Measurements from ENCODE around the gene CINP. TPM values are rescaled to one million over a fixed set of nuclear protein-coding genes. Genes with fewer than 3 reads are reported as not detected.

Gene CINP
- total and polyA plus RNA-seq, 9 of the 15 experiments (the other 6 are each of a cell fraction or from before 2014, with no cell fraction given), result 36.3 to 63.2 (median 43.7) TPM

DNA sequence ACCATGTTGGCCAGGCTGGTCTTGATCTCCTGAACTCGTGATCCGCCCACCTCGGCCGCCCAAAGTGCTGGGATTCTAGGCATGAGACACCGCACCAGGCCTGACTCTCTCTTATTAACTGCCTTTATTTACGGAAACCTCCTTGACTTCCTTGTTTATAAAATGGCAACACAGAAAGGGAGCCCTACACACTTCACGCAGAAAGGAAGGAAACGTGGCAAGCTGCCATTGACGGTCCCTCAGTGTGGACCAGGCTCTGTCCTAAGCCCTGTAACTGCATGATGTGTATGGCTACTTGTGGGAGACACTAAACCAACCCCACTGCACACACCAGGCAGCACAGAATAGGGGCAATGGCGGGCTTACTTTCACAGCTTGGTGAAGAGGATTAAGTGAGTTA lies 11.7 kb downstream of the CINP start:
- CTCF ChIA-PET (ENCODE audit: low intra/inter-chr PET ratio), result no interaction called here
- H3K9ac ChIP-seq (ENCODE audit: insufficient read depth in 1 of 2, low read depth in 2 of 2, low read length in 2 of 2), result no peak overlapping the region

More for the DNA sequence above, 11.7 kb downstream of the CINP start:
- Histone ChIP-seq H3K79me2 (ENCODE audit: control insufficient read depth, insufficient read depth, low read length) (no peaks in the 10 kb centered on the region), H4K20me1 (replicated peaks; ENCODE audit: control insufficient read depth, insufficient read depth, low read length) (no peaks in the 10 kb centered on the region), H3K4me3 (no peak overlapping the region), H3K36me3 (ENCODE audit: control insufficient read depth, insufficient read depth, low read length) (peaks cover 50% of the 10 kb centered on the region), H3K4me2 (ENCODE audit: insufficient read depth, low read length) (no peak overlapping the region), H3K9me3 (replicated peaks; ENCODE audit: control insufficient read depth, insufficient read depth, low read depth, low read length) (no peaks in the 10 kb centered on the region), H3K27ac (ENCODE audit: extremely low read depth, low read depth, low read length) (no peak overlapping the region), H3K4me1 (replicated peaks in 1 of 2; ENCODE audit: control insufficient read depth in 2 of 2, insufficient read depth in 2 of 2, low read length in 2 of 2) (no peaks in the 10 kb centered on the region), H3K9me1 (ENCODE audit: control insufficient read depth, insufficient read depth, low read length) (no peaks in the 10 kb centered on the region), H3K27me3 (ENCODE audit: control insufficient read depth in 2 of 2, insufficient read depth in 2 of 2, low read length in 2 of 2) (no peaks in the 10 kb centered on the region), H2AFZ (ENCODE audit: low read depth, low read length) (no peak overlapping the region)
- intact Hi-C loops (cut with micrococcal nuclease), result no loop called here
- TF ChIP-seq ARNT (IDR thresholded peaks at IDR 0.05), result no peak
- TF ChIP-seq ZNF551 (CRISPR knock-in tag; IDR thresholded peaks at IDR 0.05), result no peak
- TF ChIP-seq, protein P1, sequence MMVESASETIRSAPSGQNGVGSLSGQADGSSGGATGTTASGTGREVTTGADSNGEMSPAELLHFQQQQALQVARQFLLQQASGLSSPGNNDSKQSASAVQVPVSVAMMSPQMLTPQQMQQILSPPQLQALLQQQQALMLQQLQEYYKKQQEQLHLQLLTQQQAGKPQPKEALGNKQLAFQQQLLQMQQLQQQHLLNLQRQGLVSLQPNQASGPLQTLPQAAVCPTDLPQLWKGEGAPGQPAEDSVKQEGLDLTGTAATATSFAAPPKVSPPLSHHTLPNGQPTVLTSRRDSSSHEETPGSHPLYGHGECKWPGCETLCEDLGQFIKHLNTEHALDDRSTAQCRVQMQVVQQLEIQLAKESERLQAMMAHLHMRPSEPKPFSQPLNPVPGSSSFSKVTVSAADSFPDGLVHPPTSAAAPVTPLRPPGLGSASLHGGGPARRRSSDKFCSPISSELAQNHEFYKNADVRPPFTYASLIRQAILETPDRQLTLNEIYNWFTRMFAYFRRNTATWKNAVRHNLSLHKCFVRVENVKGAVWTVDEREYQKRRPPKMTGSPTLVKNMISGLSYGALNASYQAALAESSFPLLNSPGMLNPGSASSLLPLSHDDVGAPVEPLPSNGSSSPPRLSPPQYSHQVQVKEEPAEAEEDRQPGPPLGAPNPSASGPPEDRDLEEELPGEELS (CRISPR knock-in tag; IDR thresholded peaks at IDR 0.05; ENCODE audit: borderline replicate concordance), result no peak
- TF ChIP-seq TFE3 (CRISPR knock-in tag; IDR thresholded peaks at IDR 0.05), result no peak
- TF ChIP-seq RUNX1 (IDR thresholded peaks at IDR 0.05; ENCODE audit: low read depth), result no peak
- no peak for TF ChIP-seq ZFP1 (CRISPR knock-in tag; IDR thresholded peaks at IDR 0.05)
- TF ChIP-seq PHB2 (IDR thresholded peaks at IDR 0.05; ENCODE audit: low read depth), result no peak
- TF ChIP-seq RNF219 (CRISPR knock-in tag; IDR thresholded peaks at IDR 0.05), result no peak
- no peak for TF ChIP-seq RAD21 (CRISPR knock-in tag; conservative IDR thresholded peaks at IDR 0.05 in 1 of 2, IDR thresholded peaks at IDR 0.05 in 1 of 2)
- TF ChIP-seq, protein P2, sequence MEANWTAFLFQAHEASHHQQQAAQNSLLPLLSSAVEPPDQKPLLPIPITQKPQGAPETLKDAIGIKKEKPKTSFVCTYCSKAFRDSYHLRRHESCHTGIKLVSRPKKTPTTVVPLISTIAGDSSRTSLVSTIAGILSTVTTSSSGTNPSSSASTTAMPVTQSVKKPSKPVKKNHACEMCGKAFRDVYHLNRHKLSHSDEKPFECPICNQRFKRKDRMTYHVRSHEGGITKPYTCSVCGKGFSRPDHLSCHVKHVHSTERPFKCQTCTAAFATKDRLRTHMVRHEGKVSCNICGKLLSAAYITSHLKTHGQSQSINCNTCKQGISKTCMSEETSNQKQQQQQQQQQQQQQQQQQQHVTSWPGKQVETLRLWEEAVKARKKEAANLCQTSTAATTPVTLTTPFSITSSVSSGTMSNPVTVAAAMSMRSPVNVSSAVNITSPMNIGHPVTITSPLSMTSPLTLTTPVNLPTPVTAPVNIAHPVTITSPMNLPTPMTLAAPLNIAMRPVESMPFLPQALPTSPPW (CRISPR knock-in tag; IDR thresholded peaks at IDR 0.05), result no peak
- TF ChIP-seq PHF20 (IDR thresholded peaks at IDR 0.05; ENCODE audit: partially characterized antibody), result no peak
- TF ChIP-seq TBL1XR1 (IDR thresholded peaks at IDR 0.05; ENCODE audit: low read length in 2 of 2), result no peak
- no peak for TF ChIP-seq ZNF140 (CRISPR knock-in tag; IDR thresholded peaks at IDR 0.05)
- no peak for TF ChIP-seq ZNF124 (CRISPR knock-in tag; IDR thresholded peaks at IDR 0.05)
- TF ChIP-seq PURB (CRISPR knock-in tag; IDR thresholded peaks at IDR 0.05; ENCODE audit: low read depth), result no peak
- in situ Hi-C loops (cut with MboI), result no loop called here
- WGBS (ENCODE audit: insufficient coverage, low coverage, missing lambda C conversion rate), result 93% methylated on average over 10 of the region's 10 CpGs
- no peak for FAIRE-seq
- ATAC-seq, result no peak
- POLR2A ChIA-PET, result interaction anchor here (0.8 to 1.5 kb wide), 2 partner anchors 10 to 25 kb away, joined by 3 to 4 read pairs; no protein-coding TSS in a partner anchor
- no TSS peak for BruUV-seq (replicated peaks)
- DNase-seq (ENCODE audit: extremely low read depth in 1 of 4, low spot score in 3 of 4), result no peak
